Small intestine (tissue), 7 donors: ENCODE results near the gene HCLS1. TPM values are rescaled to one million over a fixed set of nuclear protein-coding genes. Genes with fewer than 3 reads are reported as not detected.

Experiments used
- DNase-seq, 2 donors: peaks; one replicate each; pipeline versions ENCODE4 v3.0.0 to v3.0.0-alpha.2; 2013
- FAIRE-seq: peaks from 2 replicates; lab custom pipeline; 2012; peaks lifted over from hg19 to GRCh38; lab: Jason Lieb, UNC
- H3K27ac ChIP-seq, 3 donors: one replicate each; pipeline ENCODE4 v1.5.1; 2013; ENCODE audit warnings: low read length in 2 of 3, mild to moderate bottlenecking in 2 of 3, control low read depth in 1 of 3, inconsistent platforms in 1 of 3, low read depth in 1 of 3, moderate library complexity in 1 of 3
- H3K27me3 ChIP-seq, 3 donors: one replicate each; pipeline ENCODE4 v1.6.1; 2013; ENCODE audit warnings: low read length in 3 of 3, inconsistent platforms in 1 of 3; ENCODE audit not compliant: control insufficient read depth in 3 of 3, insufficient read depth in 3 of 3
- H3K36me3 ChIP-seq, 3 donors: one replicate each; pipeline ENCODE4 v1.6.1; 2013; ENCODE audit warnings: low read length in 3 of 3, inconsistent platforms in 1 of 3, low read depth in 1 of 3, mild to moderate bottlenecking in 1 of 3, moderate library complexity in 1 of 3; ENCODE audit not compliant: control insufficient read depth in 3 of 3, insufficient read depth in 2 of 3
- H3K4me1 ChIP-seq, 3 donors: one replicate each; pipeline ENCODE4 v1.6.1; 2013; ENCODE audit warnings: low read length in 2 of 3, inconsistent platforms in 1 of 3, low read depth in 1 of 3, mild to moderate bottlenecking in 1 of 3, moderate library complexity in 1 of 3; ENCODE audit not compliant: control insufficient read depth in 3 of 3, insufficient read depth in 2 of 3
- H3K4me3 ChIP-seq, 3 donors: one replicate each; pipeline ENCODE4 v1.5.1; 2013; ENCODE audit warnings: low read length in 3 of 3, control low read depth in 1 of 3, inconsistent platforms in 1 of 3, low read depth in 1 of 3, mild to moderate bottlenecking in 1 of 3, moderate library complexity in 1 of 3
- H3K9me3 ChIP-seq, 2 donors: one replicate each; pipeline ENCODE4 v1.6.1; 2013; ENCODE audit warnings: low read depth in 1 of 2, low read length in 1 of 2; ENCODE audit not compliant: control insufficient read depth in 2 of 2, insufficient read depth in 1 of 2
- WGBS, 3 donors: extraction: QIAGEN DNeasy Blood & Tissue Kit; methylation state at CpG; one replicate each; pipeline ENCODE4 v1.1.7; 2013; 5-methylcytosine and 5-hydroxymethylcytosine counted together
- polyA plus RNA-seq, 4 donors: library from polyadenylated mRNA; stranded (reverse) in 3 of 4; unstranded in 1 of 4; fragments of 200-250 nt in 3 of 4; fragments of 120-200 nt in 1 of 4; gene quantifications; one replicate each; pipeline versions ENCODE4 v1.2.1 to v1.2.3, GENCODE V29; 2013
- donor health status: healthy with polysubstance abuse.
- donor health status: control.
- donor health status: control.
- donor health status: Bipolar disorder and iron deficiency.
- donor health status: healthy.

The HCLS1 gene
- polyA plus RNA-seq, 4 donors: 8.5 to 31.3 (median 22.3) TPM

GRCh38 chr3:121581691-121582090 is 79.0 kb downstream of the HCLS1 start:
- no peak for DNase-seq
- H3K27me3 ChIP-seq: no peaks in the 10 kb centered on the region
- H3K36me3 ChIP-seq: no peaks in the 10 kb centered on the region
- no peaks in the 10 kb centered on the region for H3K9me3 ChIP-seq
- H3K4me3 ChIP-seq: no peak overlapping the region
- 64 to 73% (median 66%) methylated on average over 2 of the region's 2 CpGs for WGBS, 3 donors
- no peaks in the 10 kb centered on the region for H3K4me1 ChIP-seq
- no peak overlapping the region for H3K27ac ChIP-seq
- FAIRE-seq: no peak

Other genes with a start within 250 kb of the HCLS1 start
- 1 to 10 TPM in 2 of 4 donors, under 1 TPM in 1, not detected in 1; 0.22 to 4.2 (median 1.8) TPM for gene POLQ, start 114.9 kb downstream of the HCLS1 start, polyA plus RNA-seq
- not detected for gene ARGFX, start 93.0 kb downstream of the HCLS1 start, polyA plus RNA-seq
- under 1 TPM in 1 of 4 donors, not detected in 3; 0.01 TPM for gene FBXO40, start 67.5 kb downstream of the HCLS1 start, polyA plus RNA-seq
- gene GOLGB1, start 88.8 kb upstream of the HCLS1 start, polyA plus RNA-seq: 10 to 100 TPM; 17.3 to 65.1 (median 25.5) TPM
- 10 to 100 TPM in 2 of 4 donors, 1 to 10 TPM in 2; 8.9 to 32.7 (median 11.1) TPM for gene IQCB1, start 174.2 kb upstream of the HCLS1 start, polyA plus RNA-seq
- gene EAF2, start 174.3 kb upstream of the HCLS1 start, polyA plus RNA-seq: 10 to 100 TPM in 1 of 4 donors, 1 to 10 TPM in 3; 4.9 to 18.1 (median 6.9) TPM
- 1 to 10 TPM in 2 of 4 donors, under 1 TPM in 2; 0.34 to 2.6 (median 0.83) TPM for gene SLC15A2, start 233.5 kb upstream of the HCLS1 start, polyA plus RNA-seq